Measurements from ENCODE around the gene PRKN. TPM values are rescaled to one million over a fixed set of nuclear protein-coding genes. Genes with fewer than 3 reads are reported as not detected.

PRKN gene
- total RNA-seq, 1 experiment from 2014 or later, result not detected

DNA sequence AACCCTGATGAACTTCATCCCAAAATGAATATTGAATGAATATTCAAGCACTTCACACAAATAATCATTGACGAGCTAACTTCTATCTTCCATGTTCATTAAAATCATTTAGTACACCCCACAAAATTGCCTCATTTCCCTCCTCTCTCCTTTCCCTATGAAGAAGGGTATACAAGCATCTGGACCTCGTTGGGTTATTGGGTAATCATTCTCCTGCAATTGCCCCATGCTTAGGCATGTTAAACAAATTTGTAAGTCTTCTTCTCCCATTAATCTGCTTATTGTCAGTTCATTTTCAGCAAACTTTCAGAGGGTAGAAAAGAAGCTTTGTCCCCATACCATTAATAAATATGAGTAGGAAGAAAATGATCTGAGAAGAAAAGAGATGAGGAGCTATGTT lies 27.6 kb downstream of the PRKN start:
- no peaks in the 10 kb centered on the region for H3K9me3 ChIP-seq (ENCODE audit: insufficient read depth, low read depth)
- H3K27ac ChIP-seq, result no peak overlapping the region
- H2AFZ ChIP-seq, result no peak overlapping the region
- no peaks in the 10 kb centered on the region for H3K4me1 ChIP-seq (replicated peaks; ENCODE audit: insufficient read depth)
- H3K27me3 ChIP-seq (ENCODE audit: insufficient read depth, low read depth), result 0 out of 2 replicates have a peak, but pooled peaks cover 7% of the 10 kb centered on the region
- H3K9me2 ChIP-seq (ENCODE audit: insufficient read depth), result no peaks in the 10 kb centered on the region; the same call in 1 of the 2 replicates
- intact Hi-C loops (cut with micrococcal nuclease; ENCODE audit: unreplicated experiment), result no loop called here
- H3K79me2 ChIP-seq (ENCODE audit: low read depth), result no peaks in the 10 kb centered on the region
- ChIA-PET CTCF (no interaction called here), POLR2A (ENCODE audit: unreplicated experiment) (no interaction called here)
- no peak for DNase-seq
- H3K36me3 ChIP-seq (ENCODE audit: low read depth), result no peaks in the 10 kb centered on the region
- H3K4me3 ChIP-seq, result no peak overlapping the region
- TF ChIP-seq EZH2 (IDR thresholded peaks at IDR 0.05; ENCODE audit: low read depth), result no peak
- TF ChIP-seq, protein P1, sequence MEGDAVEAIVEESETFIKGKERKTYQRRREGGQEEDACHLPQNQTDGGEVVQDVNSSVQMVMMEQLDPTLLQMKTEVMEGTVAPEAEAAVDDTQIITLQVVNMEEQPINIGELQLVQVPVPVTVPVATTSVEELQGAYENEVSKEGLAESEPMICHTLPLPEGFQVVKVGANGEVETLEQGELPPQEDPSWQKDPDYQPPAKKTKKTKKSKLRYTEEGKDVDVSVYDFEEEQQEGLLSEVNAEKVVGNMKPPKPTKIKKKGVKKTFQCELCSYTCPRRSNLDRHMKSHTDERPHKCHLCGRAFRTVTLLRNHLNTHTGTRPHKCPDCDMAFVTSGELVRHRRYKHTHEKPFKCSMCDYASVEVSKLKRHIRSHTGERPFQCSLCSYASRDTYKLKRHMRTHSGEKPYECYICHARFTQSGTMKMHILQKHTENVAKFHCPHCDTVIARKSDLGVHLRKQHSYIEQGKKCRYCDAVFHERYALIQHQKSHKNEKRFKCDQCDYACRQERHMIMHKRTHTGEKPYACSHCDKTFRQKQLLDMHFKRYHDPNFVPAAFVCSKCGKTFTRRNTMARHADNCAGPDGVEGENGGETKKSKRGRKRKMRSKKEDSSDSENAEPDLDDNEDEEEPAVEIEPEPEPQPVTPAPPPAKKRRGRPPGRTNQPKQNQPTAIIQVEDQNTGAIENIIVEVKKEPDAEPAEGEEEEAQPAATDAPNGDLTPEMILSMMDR (conservative IDR thresholded peaks at IDR 0.05), result no peak
- H3F3A ChIP-seq (ENCODE audit: insufficient read depth, low read depth), result no peaks in the 10 kb centered on the region
- no peaks in the 10 kb centered on the region for H4K20me1 ChIP-seq (ENCODE audit: insufficient read depth)
- BruUV-seq (replicated peaks), result no TSS peak
- H3K4me2 ChIP-seq, result no peak overlapping the region

DNA sequence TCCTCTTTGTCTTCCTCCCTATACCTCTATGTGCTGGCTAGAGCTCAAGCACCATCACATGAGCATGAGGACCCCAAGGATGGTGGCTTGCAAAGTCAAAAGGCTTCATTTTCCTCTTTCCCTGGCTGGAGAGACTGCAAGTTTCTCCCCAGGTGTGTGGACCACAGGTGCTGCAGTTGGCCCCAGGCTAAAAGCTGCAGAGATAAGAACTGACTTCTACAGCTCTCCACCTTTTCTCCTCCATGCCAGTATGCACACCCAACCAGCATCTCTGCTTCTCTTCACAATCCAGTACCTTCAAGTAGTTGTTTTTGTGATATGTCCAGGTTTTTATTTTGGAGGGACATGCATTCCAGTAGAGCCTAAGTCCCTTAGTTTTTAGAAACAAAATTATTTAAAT lies 29.1 kb downstream of the PRKN start:
- Histone ChIP-seq H3K27ac (no peak overlapping the region), H3K4me3 (no peak overlapping the region), H3K4me2 (no peak overlapping the region), H3K79me2 (ENCODE audit: low read depth) (no peaks in the 10 kb centered on the region), H3K27me3 (ENCODE audit: insufficient read depth, low read depth) (no peaks in the 10 kb centered on the region), H3K9me2 (ENCODE audit: insufficient read depth) (no peaks in the 10 kb centered on the region; the same call in 1 of the 2 replicates), H3K9me3 (ENCODE audit: insufficient read depth, low read depth) (no peaks in the 10 kb centered on the region), H3K36me3 (ENCODE audit: low read depth) (no peaks in the 10 kb centered on the region), H3F3A (ENCODE audit: insufficient read depth, low read depth) (no peaks in the 10 kb centered on the region), H2AFZ (no peak overlapping the region), H4K20me1 (ENCODE audit: insufficient read depth) (no peaks in the 10 kb centered on the region; the same call in 1 of the 2 replicates), H3K4me1 (replicated peaks; ENCODE audit: insufficient read depth) (no peaks in the 10 kb centered on the region)
- no peak for DNase-seq
- ChIA-PET CTCF (no interaction called here), POLR2A (ENCODE audit: unreplicated experiment) (no interaction called here)
- TF ChIP-seq, protein P1 (conservative IDR thresholded peaks at IDR 0.05), result no peak
- TF ChIP-seq EZH2 (IDR thresholded peaks at IDR 0.05; ENCODE audit: low read depth), result no peak
- intact Hi-C loops (cut with micrococcal nuclease; ENCODE audit: unreplicated experiment), result no loop called here
- no TSS peak for BruUV-seq (replicated peaks)

DNA sequence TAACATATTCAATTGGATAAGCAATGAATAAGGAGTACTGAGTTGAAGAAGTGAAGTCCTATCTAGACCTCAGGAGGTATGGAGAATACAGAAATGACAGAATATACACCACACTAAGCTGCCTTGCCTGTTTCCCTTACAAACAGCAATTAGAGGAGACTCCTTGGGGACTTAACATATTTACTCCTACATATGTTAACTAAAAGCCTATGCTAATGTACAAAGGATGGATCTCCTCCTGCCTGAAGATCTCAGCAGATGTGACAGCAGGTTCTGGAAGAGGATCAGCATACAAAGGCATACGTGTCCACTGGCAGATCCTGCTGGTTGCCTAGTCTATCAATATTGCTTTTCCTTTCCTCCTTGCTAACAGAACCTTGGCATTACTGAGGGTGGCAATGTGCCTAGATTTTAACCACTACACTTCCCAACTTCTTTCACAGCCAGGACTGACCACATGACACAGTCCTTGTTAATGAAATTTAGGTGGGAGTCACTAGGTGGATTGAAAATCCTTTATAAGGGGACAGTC lies 29.6 kb downstream of the PRKN start:
- Histone ChIP-seq H3K9me3 (ENCODE audit: insufficient read depth, low read depth) (no peaks in the 10 kb centered on the region), H3K4me2 (no peak overlapping the region), H3K36me3 (ENCODE audit: low read depth) (no peaks in the 10 kb centered on the region), H2AFZ (no peak overlapping the region), H4K20me1 (ENCODE audit: insufficient read depth) (no peaks in the 10 kb centered on the region; the same call in 1 of the 2 replicates), H3K9me2 (ENCODE audit: insufficient read depth) (no peaks in the 10 kb centered on the region; the same call in 1 of the 2 replicates), H3K4me3 (no peak overlapping the region), H3K79me2 (ENCODE audit: low read depth) (no peaks in the 10 kb centered on the region), H3K27me3 (ENCODE audit: insufficient read depth, low read depth) (no peaks in the 10 kb centered on the region), H3K27ac (no peak overlapping the region), H3K4me1 (replicated peaks; ENCODE audit: insufficient read depth) (no peaks in the 10 kb centered on the region), H3F3A (ENCODE audit: insufficient read depth, low read depth) (no peaks in the 10 kb centered on the region)
- CTCF ChIA-PET, result no interaction called here
- DNase-seq, result no peak
- intact Hi-C loops (cut with micrococcal nuclease; ENCODE audit: unreplicated experiment), result no loop called here
- POLR2A ChIA-PET (ENCODE audit: unreplicated experiment), result no interaction called here
- BruUV-seq (replicated peaks), result no TSS peak
- no peak for TF ChIP-seq EZH2 (IDR thresholded peaks at IDR 0.05; ENCODE audit: low read depth)
- TF ChIP-seq, protein P1 (conservative IDR thresholded peaks at IDR 0.05), result no peak
